Measurements from ENCODE around the gene PCDHGA4.

The PCDHGA4 gene

GRCh38 chr5:141356133-141356532 is 1.3 kb downstream of the PCDHGA4 start:
- ATAC-seq: no peak
- no peak for TF ChIP-seq CREB5 (CRISPR knock-in tag; IDR thresholded peaks at IDR 0.05; ENCODE audit: low read depth)
- no peak for TF ChIP-seq ZNF8 (CRISPR knock-in tag; IDR thresholded peaks at IDR 0.05)
- TF ChIP-seq ZFP3 (CRISPR knock-in tag; IDR thresholded peaks at IDR 0.05): no peak
- no peak for TF ChIP-seq TSHZ2 (CRISPR knock-in tag; IDR thresholded peaks at IDR 0.05)
- no peak for TF ChIP-seq PPARA (CRISPR knock-in tag; IDR thresholded peaks at IDR 0.05; ENCODE audit: borderline replicate concordance)

- no peak for TF ChIP-seq ESRRG (CRISPR knock-in tag; IDR thresholded peaks at IDR 0.05)
- TF ChIP-seq ZFP3 (CRISPR knock-in tag; IDR thresholded peaks at IDR 0.05): no peak
- no peak for TF ChIP-seq CSDC2 (CRISPR knock-in tag; IDR thresholded peaks at IDR 0.05)
- no peak for TF ChIP-seq PATZ1 (CRISPR knock-in tag; IDR thresholded peaks at IDR 0.05; ENCODE audit: borderline replicate concordance)
- no peak for TF ChIP-seq ISL1 (CRISPR knock-in tag; IDR thresholded peaks at IDR 0.05)
- TF ChIP-seq CSRNP3 (CRISPR knock-in tag; IDR thresholded peaks at IDR 0.05): no peak
- TF ChIP-seq CREB5 (CRISPR knock-in tag; IDR thresholded peaks at IDR 0.05; ENCODE audit: low read depth): no peak
- TF ChIP-seq ARNTL (CRISPR knock-in tag; IDR thresholded peaks at IDR 0.05; ENCODE audit: borderline replicate concordance, low read depth): no peak
- TF ChIP-seq ZFP30 (CRISPR knock-in tag; IDR thresholded peaks at IDR 0.05): no peak
- no peak for TF ChIP-seq GLIS3 (CRISPR knock-in tag; IDR thresholded peaks at IDR 0.05)
- TF ChIP-seq BACH2 (CRISPR knock-in tag; IDR thresholded peaks at IDR 0.05; ENCODE audit: borderline replicate concordance): no peak
- TF ChIP-seq TSHZ2 (CRISPR knock-in tag; IDR thresholded peaks at IDR 0.05): no peak
- TF ChIP-seq ZNF8 (CRISPR knock-in tag; IDR thresholded peaks at IDR 0.05): no peak
- no peak for TF ChIP-seq TOX (CRISPR knock-in tag; IDR thresholded peaks at IDR 0.05; ENCODE audit: borderline replicate concordance)
- TF ChIP-seq ZNF70 (CRISPR knock-in tag; IDR thresholded peaks at IDR 0.05): no peak
- TF ChIP-seq PPARA (CRISPR knock-in tag; IDR thresholded peaks at IDR 0.05; ENCODE audit: borderline replicate concordance): no peak
- TF ChIP-seq ZC3H10 (CRISPR knock-in tag; IDR thresholded peaks at IDR 0.05): no peak
- no peak for TF ChIP-seq ZNF565 (CRISPR knock-in tag; conservative IDR thresholded peaks at IDR 0.05; ENCODE audit: low read depth)
- no peak for ATAC-seq
These were observed 2.1 kb downstream of the PCDHGA4 start for GRCh38 chr5:141356950-141357349.

All from SK-N-SH treated with all-trans-retinoic acid at 6 μM for 48 hours (cell line).